ENCODE results near the gene VIM. TPM values are rescaled to one million over a fixed set of nuclear protein-coding genes. Genes with fewer than 3 reads are reported as not detected.
"Not testable (repeated sequence)": the region's sequence is repeated elsewhere in the genome, so short reads cannot be mapped to it uniquely, and the experiment has no call there.

VIM gene
- total RNA-seq, 1 donor from 2014 or later = 9,268 TPM

- no peak for DNase-seq (ENCODE audit: extremely low read depth, low read depth, low spot score)
These were observed 3.7 kb downstream of the VIM start for GRCh38 chr10:17231788-17232187.

DNA sequence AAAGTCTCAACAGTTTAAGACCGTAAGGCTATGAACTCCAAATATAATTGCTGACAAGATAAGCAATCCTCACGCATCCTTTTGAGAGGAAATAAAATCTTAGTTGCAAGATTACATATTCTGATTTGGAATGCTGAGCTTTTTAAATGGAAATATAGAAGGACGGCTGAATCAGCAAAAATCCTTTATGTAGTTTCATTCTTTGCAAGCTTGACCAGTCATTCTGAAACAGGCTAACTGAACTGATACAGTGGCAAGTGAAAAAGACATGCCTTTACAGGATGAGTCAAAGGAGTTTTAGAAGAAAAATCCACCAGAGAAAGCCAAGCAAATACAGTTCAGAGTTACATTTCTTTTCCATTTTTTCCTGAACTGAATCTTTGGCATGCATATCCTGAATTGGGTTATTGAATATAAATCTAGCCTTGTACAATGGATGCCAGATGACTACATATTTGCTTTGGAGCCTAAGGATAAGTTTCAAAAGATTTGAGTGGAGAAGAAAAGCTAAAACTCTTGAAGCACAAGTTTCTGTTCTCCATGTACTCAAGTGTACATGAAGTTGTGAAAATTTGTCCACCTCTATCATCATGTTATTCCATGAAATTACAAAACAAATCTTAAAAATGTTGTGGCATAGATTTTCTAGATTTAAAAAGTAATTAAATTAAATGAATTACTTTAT is 4.4 kb downstream of the VIM start:
- DNase-seq (ENCODE audit: extremely low read depth, low read depth, low spot score) = no peak

GRCh38 chr10:17233286-17233991 is 5.4 kb downstream of the VIM start:
- no peak for DNase-seq (ENCODE audit: extremely low read depth, low read depth, low spot score)

DNA sequence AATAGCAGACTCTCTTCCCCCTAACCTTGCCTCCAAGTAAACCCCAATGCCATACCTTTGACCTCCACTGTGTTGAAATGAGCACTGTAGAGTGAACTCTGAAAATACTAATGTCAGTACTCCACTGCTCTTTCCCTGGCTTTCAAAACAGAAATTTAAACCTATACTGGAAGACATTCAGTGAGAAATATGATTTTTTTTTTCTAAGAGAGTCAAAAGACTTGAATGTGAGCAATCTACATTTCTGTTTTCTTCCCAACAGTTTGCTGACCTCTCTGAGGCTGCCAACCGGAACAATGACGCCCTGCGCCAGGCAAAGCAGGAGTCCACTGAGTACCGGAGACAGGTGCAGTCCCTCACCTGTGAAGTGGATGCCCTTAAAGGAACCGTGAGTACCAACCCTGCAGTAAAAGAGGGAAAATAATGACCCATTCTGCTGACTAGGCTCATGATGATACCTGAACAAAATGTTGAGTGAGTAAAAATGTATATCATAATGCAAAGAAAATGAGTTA is 6.4 kb downstream of the VIM start:
- DNase-seq (ENCODE audit: extremely low read depth, low read depth, low spot score) = no peak

DNA sequence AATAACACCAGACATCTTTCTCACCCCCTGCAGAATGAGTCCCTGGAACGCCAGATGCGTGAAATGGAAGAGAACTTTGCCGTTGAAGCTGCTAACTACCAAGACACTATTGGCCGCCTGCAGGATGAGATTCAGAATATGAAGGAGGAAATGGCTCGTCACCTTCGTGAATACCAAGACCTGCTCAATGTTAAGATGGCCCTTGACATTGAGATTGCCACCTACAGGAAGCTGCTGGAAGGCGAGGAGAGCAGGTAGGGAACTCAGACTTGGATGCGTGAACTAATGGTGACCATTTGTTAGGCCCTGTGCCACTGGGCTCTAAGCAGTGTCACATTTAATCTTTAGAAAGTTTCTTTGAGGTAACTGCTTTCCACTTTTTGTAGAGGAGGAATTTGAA is 7.1 kb downstream of the VIM start:
- DNase-seq (ENCODE audit: extremely low read depth, low read depth, low spot score) = no peak

DNA sequence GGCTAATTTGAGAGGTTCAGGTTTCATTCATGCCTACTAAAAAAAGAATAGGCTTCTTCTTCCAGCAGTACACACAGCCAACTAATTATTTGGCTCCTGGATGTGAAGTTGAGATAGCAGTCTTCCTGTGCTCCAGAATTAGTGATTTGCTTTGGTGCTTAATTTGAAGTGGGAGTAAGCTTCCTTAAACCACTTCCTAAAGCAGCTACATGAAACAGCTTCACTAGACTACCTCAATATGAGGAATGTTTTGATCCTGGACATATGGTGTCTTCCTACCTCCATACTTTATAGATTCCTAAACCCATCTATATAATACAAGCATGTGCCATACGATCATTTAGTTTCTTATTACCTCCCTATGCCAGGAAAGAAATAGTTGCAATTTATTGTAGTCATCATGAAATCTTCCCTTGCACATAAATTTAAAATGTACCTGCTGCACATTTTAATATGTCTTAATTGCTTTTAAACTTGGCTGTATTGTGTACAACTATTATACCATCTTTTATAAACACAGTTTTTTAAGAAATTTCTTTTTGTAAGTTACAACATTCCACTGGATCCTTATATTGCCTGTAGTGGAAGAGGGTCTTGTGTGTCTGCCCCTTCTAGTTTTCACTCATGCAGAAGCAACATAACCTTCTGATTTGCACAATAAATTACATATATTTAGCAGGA is 8.6 kb downstream of the VIM start:
- no peak for DNase-seq (ENCODE audit: extremely low read depth, low read depth, low spot score)

DNA sequence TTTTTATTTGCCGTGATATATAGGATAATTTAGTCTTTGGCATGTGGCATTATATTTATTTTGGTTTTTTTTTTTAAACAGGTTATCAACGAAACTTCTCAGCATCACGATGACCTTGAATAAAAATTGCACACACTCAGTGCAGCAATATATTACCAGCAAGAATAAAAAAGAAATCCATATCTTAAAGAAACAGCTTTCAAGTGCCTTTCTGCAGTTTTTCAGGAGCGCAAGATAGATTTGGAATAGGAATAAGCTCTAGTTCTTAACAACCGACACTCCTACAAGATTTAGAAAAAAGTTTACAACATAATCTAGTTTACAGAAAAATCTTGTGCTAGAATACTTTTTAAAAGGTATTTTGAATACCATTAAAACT is 9.1 kb downstream of the VIM start:
- no peak for DNase-seq (ENCODE audit: extremely low read depth, low read depth, low spot score)

DNA sequence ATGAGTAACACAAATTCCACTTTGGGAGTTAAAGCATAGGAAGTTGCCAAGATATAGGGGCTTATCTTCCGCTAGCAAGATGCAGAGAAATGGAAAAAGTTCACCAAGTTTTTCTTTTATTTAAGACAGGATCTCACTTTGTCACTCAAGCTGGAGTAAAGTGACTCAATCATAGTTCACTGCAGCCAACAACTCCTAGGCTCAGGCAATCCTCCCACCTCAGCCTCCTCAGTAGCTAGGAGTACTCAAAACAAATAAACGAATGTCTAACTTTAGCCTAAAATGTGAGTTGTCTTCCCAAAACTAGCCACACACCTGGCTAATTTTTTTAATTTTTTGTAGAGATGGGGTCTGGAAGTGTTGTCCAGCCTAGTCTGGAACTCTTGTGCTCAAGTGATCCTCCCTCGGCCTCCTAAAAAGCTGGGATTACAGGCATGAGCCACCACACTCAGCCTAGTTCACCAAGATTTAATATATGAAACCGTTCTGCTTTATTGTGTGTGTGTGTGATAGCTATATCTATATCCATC is 9.9 kb downstream of the VIM start:
- DNase-seq (ENCODE audit: extremely low read depth, low read depth, low spot score) = no peak

DNA sequence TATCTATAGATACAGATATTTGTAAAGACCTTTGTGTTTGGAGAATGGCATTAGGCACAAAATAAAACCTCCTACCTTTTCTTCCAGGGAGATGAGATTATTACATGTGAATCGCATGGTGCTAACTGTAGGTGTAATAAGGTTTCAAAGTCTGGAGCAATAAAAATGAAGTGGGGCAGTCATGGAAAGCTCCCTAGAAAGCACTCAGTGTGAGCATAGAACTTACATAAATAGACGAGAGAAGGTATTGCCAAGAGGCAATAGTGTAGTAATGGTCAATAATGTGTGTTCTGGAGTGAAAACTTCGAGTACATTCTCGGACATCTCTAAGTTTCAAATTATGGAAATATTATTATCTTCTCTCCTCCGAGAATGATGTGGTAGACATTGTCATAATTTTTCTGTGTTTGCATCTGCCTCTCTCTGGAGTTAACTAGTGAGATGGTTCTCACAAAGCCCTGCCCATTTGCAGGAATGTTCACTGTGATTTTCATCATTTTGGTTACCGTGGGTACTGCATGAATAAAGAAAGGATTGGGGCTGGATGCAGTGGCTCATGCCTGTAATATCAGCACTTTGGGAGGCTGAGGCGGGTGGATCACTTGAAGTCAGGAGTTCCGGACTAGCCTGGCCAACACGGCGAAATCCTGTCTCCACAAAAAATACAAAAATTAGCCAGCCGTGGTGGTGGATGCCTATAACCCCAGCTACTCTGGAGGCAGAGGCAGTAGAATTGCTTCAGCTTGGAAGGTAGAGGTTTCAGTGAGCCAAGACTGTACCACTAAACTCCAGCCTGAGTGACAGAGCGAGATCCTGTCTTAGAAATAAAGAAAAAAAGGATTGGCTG is 10.6 kb downstream of the VIM start:
- DNase-seq (ENCODE audit: extremely low read depth, low read depth, low spot score) = no peak

DNA sequence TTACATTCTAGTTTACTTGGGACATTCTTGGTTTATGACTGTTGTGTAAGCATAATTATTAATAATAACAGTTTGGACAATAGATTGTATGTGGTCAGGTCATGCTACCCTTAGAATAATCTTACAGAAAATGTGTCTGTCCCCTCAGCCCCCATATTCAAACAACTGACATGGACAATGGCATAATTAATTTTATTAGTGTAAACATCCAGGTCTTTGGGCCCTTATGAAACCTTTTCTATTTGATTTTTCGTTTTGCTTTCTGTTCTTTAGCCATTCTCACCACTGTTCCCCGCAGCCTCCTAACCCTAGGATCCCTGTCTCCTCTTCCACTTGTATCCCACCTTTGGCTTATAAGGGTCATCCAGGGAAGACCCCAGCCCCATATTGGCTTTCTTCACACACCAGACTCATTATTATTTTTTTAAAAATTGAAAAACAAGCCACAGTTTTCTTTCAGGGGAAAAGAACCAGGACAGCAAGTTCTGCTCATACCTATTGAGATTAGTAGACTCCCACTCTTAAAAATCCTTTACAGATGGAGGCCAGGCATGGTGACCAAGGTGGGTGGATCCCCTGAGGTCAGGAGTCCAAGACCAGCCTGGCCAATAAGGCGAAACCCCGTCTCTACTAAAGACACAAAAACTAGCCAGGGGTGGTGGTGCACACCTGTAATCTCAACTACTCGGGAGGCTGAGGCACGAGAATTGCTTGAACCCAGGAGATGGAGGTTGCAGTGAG is 11.5 kb downstream of the VIM start:
- DNase-seq (ENCODE audit: extremely low read depth, low read depth, low spot score) = no peak

DNA sequence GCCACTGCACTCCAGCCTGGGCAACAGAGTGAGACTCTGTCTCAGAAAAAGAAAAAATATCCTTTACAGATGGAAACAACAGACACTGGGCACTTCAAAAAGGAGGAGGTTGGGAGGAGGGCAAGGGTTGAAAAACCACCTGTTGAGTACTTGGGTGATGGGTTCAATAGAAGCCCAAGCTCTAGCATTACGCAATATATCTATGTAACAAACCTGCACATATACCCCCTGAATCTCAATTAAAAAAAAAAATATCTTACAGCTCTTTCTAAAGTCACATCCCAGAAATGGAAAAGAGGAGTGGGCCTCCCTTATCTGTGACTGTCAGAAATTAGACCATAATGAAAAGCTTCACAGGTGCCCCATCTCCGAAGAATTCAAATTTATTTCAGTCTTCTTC is 12.1 kb downstream of the VIM start:
- no peak for DNase-seq (ENCODE audit: extremely low read depth, low read depth, low spot score)

DNA sequence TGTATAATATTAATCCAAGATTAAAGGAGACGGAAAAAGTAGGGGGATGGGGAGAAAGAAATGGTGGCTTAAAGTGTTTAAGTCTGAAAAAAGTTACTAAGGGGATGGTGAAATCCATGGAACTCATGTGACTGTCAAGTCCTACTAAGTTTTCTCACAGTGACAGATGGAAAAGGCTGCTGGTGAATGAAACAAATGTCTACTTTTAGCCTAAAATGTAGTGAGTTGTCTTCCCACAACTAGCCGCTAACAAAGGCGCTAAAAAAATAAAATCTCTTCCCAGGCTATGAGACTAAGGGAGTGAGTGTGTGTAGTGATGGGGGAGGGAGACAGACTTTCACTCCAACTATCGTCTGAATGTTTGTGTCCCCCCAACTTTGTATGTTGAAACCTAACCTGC is 12.6 kb downstream of the VIM start:
- DNase-seq (ENCODE audit: extremely low read depth, low read depth, low spot score) = no peak

- DNase-seq (ENCODE audit: extremely low read depth, low read depth, low spot score) = no peak
These were observed 13.7 kb downstream of the VIM start for GRCh38 chr10:17241611-17242333.

- DNase-seq (ENCODE audit: extremely low read depth, low read depth, low spot score) = no peak
These were observed 16.8 kb downstream of the VIM start for GRCh38 chr10:17244700-17245365.

- DNase-seq (ENCODE audit: extremely low read depth, low read depth, low spot score) = no peak
These were observed 19.2 kb downstream of the VIM start for GRCh38 chr10:17247210-17247609.

DNA sequence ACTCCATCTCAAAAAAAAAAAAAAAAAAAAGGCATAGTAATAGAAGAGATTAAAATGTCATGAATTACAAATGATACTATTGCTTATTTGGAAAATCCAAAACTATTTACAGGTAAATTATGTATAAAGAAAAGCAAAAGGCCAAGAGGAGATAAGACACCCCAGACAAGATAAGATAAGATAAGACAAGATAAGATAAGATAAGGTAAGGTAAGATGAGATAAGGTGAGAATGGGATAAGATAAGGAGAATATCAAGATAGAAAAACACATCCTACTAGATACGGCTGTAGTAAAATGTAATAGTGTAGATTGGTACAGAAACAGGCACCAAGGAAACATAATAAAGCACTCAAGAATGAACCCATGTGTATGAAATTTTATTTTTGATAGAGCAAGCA is 20.9 kb downstream of the VIM start:
- no peak for DNase-seq (ENCODE audit: extremely low read depth, low read depth, low spot score)

DNA sequence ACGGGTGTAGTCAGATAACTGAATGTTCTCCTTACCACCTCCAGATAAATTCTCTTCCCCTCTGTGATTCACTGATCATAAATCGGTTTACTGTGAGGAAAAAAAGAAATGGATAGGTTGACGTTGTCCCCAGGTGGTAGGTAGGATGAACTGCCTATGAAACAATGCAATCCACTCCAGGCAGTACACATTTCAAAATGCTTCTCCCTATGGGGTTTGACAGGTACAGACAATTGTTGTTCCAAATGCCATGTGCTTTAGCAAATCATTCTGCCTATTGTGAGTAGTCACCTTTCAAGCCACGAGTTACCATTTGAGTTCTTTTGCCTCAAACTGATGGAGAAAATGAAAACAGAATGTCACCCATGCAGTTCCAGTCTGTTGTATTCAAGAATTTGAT is 21.8 kb downstream of the VIM start:
- no peak for DNase-seq (ENCODE audit: extremely low read depth, low read depth, low spot score)

DNA sequence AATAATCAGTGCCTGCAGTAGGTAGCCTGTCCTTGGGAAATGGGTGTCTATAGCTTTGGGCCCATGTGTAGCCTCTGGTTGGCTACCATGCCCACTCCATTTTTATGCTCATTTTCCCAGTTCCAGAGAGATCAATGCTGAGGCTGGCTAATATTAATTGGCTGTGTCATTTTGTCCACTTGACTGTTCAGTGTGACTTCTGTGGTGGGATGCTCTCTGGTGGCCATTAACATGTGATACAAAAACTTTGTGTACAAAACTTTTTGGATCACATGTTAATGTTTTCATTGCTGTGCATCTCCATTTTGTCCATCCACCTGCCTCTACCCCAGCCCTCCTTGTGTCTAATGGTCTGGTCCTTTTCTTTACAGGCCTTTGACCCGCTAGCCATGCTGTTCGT is 22.7 kb downstream of the VIM start:
- no peak for DNase-seq (ENCODE audit: extremely low read depth, low read depth, low spot score)

GRCh38 chr10:17254543-17255050 is 26.6 kb downstream of the VIM start:
- not testable (repeated sequence) for DNase-seq (ENCODE audit: extremely low read depth, low read depth, low spot score)
